Measurements from ENCODE around the gene TMEM117. TPM values are rescaled to one million over a fixed set of nuclear protein-coding genes. Genes with fewer than 3 reads are reported as not detected.

TMEM117 gene
- total RNA-seq, 2 experiments from 2014 or later = 0.95 to 0.96 TPM

- Mint-ChIP-seq H3K36me3 (ENCODE audit: low read depth) (peaks cover 5% of the 10 kb centered on the region), H3K27ac (no peak overlapping the region), H3K9me3 (no peaks in the 10 kb centered on the region), H3K27me3 (no peaks in the 10 kb centered on the region), H3K4me3 (no peak overlapping the region), H3K4me1 (ENCODE audit: low read depth) (no peaks in the 10 kb centered on the region)
- no peak for TF ChIP-seq CTCF (IDR thresholded peaks at IDR 0.05)
- DNase-seq (no peak), ATAC-seq (no peak)
- intact Hi-C loops (cut with micrococcal nuclease) = no loop called here
- CTCF ChIA-PET = no interaction called here
- POLR2A ChIA-PET = no interaction called here
Observed at GRCh38 chr12:44088647-44089046, 252.8 kb downstream of the TMEM117 start.

GRCh38 chr12:44091948-44092606 is 256.2 kb downstream of the TMEM117 start:
- Mint-ChIP-seq H3K4me3 (no peak overlapping the region), H3K9me3 (peaks cover 1% of the 10 kb centered on the region), H3K27ac (no peak overlapping the region), H3K36me3 (ENCODE audit: low read depth) (peaks cover 7% of the 10 kb centered on the region), H3K27me3 (no peaks in the 10 kb centered on the region), H3K4me1 (ENCODE audit: low read depth) (no peaks in the 10 kb centered on the region)
- DNase-seq (no peak), ATAC-seq (no peak)
- CTCF ChIA-PET = no interaction called here
- intact Hi-C loops (cut with micrococcal nuclease) = no loop called here
- no peak for TF ChIP-seq CTCF (IDR thresholded peaks at IDR 0.05)
- POLR2A ChIA-PET = no interaction called here

- no peak for TF ChIP-seq CTCF (IDR thresholded peaks at IDR 0.05)
- ATAC-seq = no peak
- ChIA-PET CTCF (no interaction called here), POLR2A (no interaction called here)
- no peak for DNase-seq
- no peaks in the 10 kb centered on the region for H3K27me3 Mint-ChIP-seq
- H3K4me1 Mint-ChIP-seq (ENCODE audit: low read depth) = no peaks in the 10 kb centered on the region
- H3K27ac Mint-ChIP-seq = no peak overlapping the region
- H3K4me3 Mint-ChIP-seq = no peak overlapping the region
- intact Hi-C loops (cut with micrococcal nuclease) = no loop called here
- peaks cover 2% of the 10 kb centered on the region for H3K36me3 Mint-ChIP-seq (ENCODE audit: low read depth)
- H3K9me3 Mint-ChIP-seq = peaks cover 1% of the 10 kb centered on the region
Observed at GRCh38 chr12:44098786-44099185, 262.9 kb downstream of the TMEM117 start.

GRCh38 chr12:44099486-44099885 is 263.6 kb downstream of the TMEM117 start:
- ATAC-seq (no peak), DNase-seq (no peak)
- ChIA-PET POLR2A (interaction anchor here (0.6 kb wide), 1 partner anchor 481 kb away, joined by 3 read pairs; no protein-coding TSS in a partner anchor), CTCF (no interaction called here)
- intact Hi-C loops (cut with micrococcal nuclease) = no loop called here
- no peak overlapping the region for H3K4me3 Mint-ChIP-seq
- H3K27ac Mint-ChIP-seq = no peak overlapping the region
- H3K27me3 Mint-ChIP-seq = no peaks in the 10 kb centered on the region
- H3K36me3 Mint-ChIP-seq (ENCODE audit: low read depth) = peaks cover 2% of the 10 kb centered on the region
- TF ChIP-seq CTCF (IDR thresholded peaks at IDR 0.05) = no peak
- no peaks in the 10 kb centered on the region for H3K4me1 Mint-ChIP-seq (ENCODE audit: low read depth)
- H3K9me3 Mint-ChIP-seq = peaks cover 1% of the 10 kb centered on the region

- Mint-ChIP-seq H3K9me3 (peaks cover 1% of the 10 kb centered on the region), H3K4me3 (no peak overlapping the region), H3K27me3 (no peaks in the 10 kb centered on the region), H3K4me1 (ENCODE audit: low read depth) (no peaks in the 10 kb centered on the region), H3K36me3 (ENCODE audit: low read depth) (peaks cover 2% of the 10 kb centered on the region), H3K27ac (no peak overlapping the region)
- TF ChIP-seq CTCF (IDR thresholded peaks at IDR 0.05) = no peak
- no peak for ATAC-seq
- intact Hi-C loops (cut with micrococcal nuclease) = no loop called here
- CTCF ChIA-PET = no interaction called here
- DNase-seq = no peak
- POLR2A ChIA-PET = no interaction called here
Observed at GRCh38 chr12:44100264-44100663, 264.4 kb downstream of the TMEM117 start.

All from activated CD8-positive, alpha-beta T cell treated with anti-CD3 and anti-CD28 coated beads for 36 hours (primary cell).